Measurements from ENCODE around the gene OR51E1. TPM values are rescaled to one million over a fixed set of nuclear protein-coding genes. Genes with fewer than 3 reads are reported as not detected.

Gene OR51E1, protein sequence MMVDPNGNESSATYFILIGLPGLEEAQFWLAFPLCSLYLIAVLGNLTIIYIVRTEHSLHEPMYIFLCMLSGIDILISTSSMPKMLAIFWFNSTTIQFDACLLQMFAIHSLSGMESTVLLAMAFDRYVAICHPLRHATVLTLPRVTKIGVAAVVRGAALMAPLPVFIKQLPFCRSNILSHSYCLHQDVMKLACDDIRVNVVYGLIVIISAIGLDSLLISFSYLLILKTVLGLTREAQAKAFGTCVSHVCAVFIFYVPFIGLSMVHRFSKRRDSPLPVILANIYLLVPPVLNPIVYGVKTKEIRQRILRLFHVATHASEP
- total RNA-seq: not detected in 2 replicates

DNA sequence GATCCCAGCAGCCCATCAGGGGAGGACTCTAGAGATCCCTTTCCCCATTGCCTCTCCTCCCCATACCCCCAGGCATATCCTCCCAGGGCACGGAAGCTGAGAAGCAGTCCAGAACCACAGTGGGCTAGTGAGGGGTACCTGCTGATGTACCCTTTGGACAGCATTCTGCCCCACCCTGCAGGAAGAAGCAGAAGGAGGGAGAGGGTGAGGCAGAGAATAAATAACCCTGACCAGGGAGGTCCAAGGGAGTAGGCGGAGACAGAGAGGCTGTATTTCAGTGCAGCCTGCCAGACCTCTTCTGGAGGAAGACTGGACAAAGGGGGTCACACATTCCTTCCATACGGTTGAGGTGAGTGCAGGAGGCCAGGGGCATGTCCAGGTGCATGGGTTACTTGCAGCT is at the start of gene OR51E1:
Gene OR51E1 (plus strand): TSS at position 301 of the 400 bp plus-strand sequence. CDS start 8,545 bp downstream, outside the sequence.

DNA sequence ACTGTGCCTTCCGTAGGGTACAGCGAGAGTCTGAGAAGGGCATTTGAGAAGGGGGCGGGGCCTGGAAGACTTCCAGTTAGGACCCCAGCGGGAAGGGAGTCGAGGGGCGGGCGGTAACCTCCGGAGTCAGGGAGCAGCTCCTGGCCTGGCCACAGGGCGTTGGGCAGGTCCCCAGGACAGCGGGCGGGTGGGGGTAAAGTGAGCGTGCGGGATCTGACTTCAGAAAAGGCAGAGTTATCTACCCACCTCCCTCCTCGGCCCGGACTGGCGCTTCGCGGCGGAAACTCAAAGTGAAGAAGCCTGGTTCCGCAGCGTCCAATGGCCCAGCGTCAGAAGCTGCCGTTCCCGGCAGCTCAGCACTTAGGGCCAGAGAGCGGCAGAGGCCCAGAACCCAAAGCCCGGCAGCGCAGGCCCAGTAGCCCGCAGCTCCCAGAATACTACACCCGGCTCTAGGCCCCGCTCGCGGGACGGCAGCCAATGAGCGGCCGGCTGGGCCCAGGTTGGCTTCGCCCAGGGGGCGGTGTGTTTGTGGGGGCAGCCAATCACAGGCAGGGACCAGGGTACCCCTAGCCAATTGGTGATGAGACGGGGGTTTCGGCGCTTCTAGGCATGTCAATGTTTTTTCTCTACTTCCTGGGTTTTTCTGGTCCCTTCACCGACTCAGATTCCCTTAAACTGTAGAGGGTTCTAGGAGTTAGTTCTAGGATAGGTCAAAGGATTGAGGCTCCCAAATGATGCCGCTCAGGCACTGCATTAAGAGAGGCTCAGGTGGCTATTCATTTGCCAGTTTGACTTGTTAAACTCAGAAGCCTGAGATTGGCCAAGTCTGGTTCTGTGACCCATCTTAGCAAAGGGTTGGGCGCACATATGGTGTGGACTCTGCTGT is 35.8 kb upstream of the OR51E1 start, which contains the start of gene TRIM68:
Gene TRIM68 (minus strand): TSS at position 451 of the 886 bp plus-strand sequence. CDS start 2,727 bp downstream, outside the sequence.

DNA sequence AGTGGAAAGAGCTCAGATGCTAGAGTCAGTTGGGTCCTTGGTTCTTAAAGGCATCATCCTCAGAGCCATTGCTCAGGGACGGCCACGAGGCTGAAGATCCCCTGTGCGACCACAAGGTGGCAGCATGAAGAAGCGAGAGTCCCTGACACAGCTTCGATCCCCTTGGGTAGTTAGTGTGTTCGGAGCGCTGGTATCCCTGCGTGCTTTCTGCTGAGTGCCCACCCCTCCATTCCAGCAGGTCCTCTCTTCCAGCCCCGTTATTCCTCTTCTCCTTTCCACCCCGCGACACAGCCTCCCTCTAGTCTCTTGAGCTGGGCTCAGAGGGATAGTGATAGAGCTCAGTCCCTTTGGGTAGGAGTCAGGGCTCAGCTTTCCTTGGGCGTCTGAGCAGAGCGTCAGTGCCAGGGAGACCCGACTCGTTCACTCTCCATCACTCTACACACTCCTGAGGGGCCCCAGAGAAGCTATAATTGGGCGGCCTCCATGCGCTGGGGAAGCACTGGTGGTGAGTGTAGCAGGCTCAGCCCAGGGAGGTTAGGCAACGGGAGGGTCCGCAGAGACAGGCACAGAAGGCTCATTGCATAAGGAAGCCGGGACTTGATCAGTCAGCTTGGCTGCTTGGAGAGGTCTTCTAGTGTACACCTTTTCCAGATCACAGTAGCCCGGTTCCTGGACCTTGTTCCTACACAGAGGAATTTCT is 6.7 kb upstream of the OR51E1 start, which contains the start of gene OR51D1:
Gene OR51D1 (plus strand): TSS at position 516 of the 700 bp plus-strand sequence. CDS start 2,314 bp downstream, outside the sequence.

DNA sequence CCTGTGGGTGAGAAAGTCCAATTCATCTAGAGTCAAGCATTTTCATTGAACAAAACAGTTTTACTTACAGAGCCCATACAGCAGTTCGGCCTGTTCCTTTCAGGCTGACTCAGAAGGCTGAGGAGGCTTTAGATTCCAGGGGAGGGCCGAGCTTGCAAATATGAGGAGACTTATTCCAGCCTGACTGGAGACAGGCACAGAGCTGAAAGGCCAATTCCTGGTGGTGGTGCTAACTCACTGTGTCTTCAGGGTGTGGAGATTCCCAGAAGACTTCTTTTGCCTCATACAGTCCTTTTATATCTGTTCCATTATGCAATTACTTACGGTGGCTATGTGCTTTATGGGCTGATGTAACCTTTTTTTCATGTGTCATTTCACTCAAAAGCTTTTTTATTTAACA is 53.8 kb downstream of the OR51E1 start, which contains the start of gene OR51E2:
Gene OR51E2 (minus strand): TSS at position 269 of the 400 bp plus-strand sequence. CDS start 15,142 bp downstream, outside the sequence.

DNA sequence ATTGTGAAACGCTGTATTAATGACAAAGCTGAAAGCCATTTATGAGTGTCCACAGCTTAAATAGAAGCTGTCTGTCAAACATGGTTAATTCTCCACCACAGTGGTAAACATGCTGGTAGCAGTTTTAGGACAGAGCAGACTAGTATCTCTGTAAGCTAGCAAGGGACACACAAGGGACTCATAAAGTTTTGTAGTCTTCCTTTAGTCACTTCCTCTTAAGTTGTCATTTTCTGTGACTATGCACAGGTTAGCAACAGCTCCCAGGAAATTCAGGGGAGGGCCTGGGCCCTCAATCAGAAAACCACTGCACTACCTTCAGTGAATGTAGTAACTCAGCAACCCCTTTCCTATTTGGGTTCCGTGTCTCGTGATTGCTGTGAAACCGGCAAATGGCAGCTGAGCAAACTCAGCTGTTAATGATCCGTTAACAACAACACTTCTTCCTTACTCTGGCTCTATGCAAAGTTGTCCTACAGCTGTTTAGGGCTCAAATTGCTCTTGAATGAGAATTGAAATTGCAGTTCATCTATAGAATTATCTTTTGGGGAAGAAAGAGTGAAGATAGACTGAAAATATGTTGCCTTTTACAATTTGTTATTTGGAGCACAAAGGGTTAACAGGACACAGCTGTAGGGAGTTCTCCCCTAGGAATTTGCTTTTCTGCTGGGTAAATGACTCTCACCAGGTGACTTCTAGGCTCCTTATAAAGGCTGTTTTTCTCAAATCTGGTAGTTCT is 60.4 kb downstream of the OR51E1 start, which contains the start of gene MMP26:
Gene MMP26 (plus strand): TSS at position 731 of the 736 bp plus-strand sequence.

Other genes starting within 250 kb of the OR51E1 start
- not detected in 2 replicates for gene OR52K2, start 194.7 kb upstream of the OR51E1 start, total RNA-seq
- not detected in 2 replicates for gene OR52K1, start 161.3 kb upstream of the OR51E1 start, total RNA-seq
- gene OR52M1, start 98.8 kb upstream of the OR51E1 start, total RNA-seq: not detected in 2 replicates
- gene OR52I2, start 62.2 kb upstream of the OR51E1 start, total RNA-seq: not detected in 2 replicates
- not detected in 2 replicates for gene OR52I1, start 49.9 kb upstream of the OR51E1 start, total RNA-seq
- gene TRIM68, start 35.8 kb upstream of the OR51E1 start, total RNA-seq: 10.1 and 13.3 TPM in 2 replicates
- not detected in 2 replicates for gene OR51D1, start 6.5 kb upstream of the OR51E1 start, total RNA-seq
- under 0.01 TPM in 1 of 2 replicates, not detected in the other for gene OR51E2, start 53.9 kb downstream of the OR51E1 start, total RNA-seq
- gene MMP26, start 60.8 kb downstream of the OR51E1 start, total RNA-seq: not detected in 2 replicates
- gene OR51F1, start 126.0 kb downstream of the OR51E1 start, total RNA-seq: not detected in 2 replicates
- not detected in 2 replicates for gene OR52R1, start 160.4 kb downstream of the OR51E1 start, total RNA-seq
- not detected in 2 replicates for gene OR51F2, start 177.3 kb downstream of the OR51E1 start, total RNA-seq
- not detected in 2 replicates for gene OR51S1, start 205.2 kb downstream of the OR51E1 start, total RNA-seq
- not detected in 2 replicates for gene OR51T1, start 237.9 kb downstream of the OR51E1 start, total RNA-seq

Measured in myometrial cell (primary cell).